Stimulated activated CD4-positive, alpha-beta T cell treated with anti-CD3 and anti-CD28 coated beads, Interleukin-1b, Interleukin-23, amount 100 ng/mL, for 24 hours (primary cell): ENCODE measurements around the gene CT45A10.
"Not testable (repeated sequence)": the region's sequence is repeated elsewhere in the genome, so short reads cannot be mapped to it uniquely, and the experiment has no call there.

Experiments used
- DNase-seq, 4 experiments: peaks; one replicate each; pipeline ENCODE4 v3.0.0-alpha.2; 2020; ENCODE audit warnings: low read depth in 4 of 4, low spot score in 1 of 4

CT45A10 gene, protein sequence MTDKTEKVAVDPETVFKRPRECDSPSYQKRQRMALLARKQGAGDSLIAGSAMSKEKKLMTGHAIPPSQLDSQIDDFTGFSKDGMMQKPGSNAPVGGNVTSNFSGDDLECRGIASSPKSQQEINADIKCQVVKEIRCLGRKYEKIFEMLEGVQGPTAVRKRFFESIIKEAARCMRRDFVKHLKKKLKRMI

DNA sequence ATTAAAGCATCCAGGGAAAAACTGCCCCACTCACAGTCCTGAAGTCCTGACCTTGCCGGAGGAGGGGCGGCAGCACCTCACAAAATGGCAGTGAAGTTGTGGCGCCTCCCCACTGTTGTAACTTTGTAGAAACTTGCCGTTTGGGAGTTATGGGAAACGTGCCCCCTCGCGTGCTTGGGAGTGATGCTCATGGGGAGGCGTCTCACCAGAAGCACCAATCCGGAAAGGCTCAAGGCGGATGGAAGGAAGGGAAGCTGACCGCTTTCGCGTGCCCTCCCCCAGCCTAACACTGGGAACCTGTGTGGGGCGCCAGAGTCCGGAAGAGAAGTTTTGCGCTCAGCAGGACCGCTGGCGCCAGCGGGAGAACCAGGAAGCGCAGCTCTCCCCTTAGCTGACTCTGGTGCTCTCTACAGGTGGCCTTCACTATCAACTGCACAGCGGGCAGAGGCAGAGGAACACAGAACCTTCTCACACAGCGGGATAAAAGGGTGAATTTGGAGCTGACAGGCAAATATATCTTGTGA lies at the start of gene CT45A10, which contains the start of gene SAGE1:
CT45A10 (minus strand) TSS at position 151 of the 524 bp plus-strand sequence. CDS start 8,100 bp downstream, outside the sequence.
SAGE1 (plus strand) TSS at position 423 of the 524 bp plus-strand sequence. CDS start 2,527 bp downstream, outside the sequence.
- DNase-seq = no peak

DNA sequence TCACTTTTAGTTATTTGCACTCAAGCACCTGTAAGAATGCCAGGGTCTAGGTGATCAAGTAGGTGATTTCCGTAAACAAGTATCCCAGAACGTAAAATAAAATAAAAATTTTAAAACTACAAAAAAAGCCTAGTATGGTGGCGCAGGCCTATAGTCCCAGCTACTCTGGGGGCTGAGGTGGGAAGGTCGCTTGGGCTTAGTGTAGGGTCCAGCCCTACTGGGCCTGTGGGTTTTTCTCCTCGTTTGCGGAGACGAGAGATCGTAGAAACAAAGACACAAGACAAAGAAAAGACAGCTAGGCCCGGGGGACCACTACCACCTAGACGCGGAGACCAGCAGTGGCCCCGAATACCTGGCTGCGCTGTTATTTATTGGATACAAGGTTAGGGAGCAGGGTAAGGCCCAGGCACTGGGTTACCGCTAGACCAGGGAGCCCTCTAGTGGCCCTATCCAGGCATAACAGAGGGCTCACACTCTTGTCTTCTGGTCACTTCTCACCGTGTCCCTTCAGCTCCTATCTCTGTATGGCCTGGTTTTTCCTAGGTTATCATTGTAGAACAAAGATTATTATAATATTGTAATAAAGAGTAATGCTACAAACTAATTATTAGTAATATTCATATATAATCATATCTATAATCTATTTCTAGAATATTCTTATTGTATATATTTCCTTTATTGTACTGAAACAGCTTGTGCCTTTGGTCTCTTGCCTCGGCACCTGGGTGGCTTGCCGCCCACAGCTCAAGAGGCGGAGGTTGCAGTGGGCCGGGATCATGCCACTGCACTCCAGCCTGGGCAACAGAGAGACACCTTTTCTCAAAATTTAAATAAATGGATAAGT lies 38.6 kb upstream of the CT45A10 start:
- DNase-seq = peak; percentile 0 to 19 (median 7)

DNA sequence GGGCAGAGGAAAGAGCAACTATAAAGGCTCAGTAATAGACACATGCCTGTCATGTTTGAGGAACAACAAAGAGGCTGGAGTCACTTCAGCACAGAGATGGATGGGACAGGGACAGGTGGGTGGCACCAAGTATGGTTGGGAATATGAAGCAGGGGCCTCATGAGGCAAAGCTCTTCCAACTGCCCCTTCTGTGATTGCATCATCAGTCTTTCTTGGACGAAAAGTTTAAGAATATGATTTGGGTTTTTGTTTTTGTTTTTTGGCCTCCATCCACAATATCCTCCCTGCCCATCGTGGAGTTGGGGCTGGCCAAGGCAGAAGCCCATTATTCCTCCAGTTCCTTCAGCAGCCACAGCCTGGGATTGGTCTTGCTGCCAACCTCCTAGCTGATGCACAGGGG lies 34.7 kb upstream of the CT45A10 start:
- DNase-seq = no peak

DNA sequence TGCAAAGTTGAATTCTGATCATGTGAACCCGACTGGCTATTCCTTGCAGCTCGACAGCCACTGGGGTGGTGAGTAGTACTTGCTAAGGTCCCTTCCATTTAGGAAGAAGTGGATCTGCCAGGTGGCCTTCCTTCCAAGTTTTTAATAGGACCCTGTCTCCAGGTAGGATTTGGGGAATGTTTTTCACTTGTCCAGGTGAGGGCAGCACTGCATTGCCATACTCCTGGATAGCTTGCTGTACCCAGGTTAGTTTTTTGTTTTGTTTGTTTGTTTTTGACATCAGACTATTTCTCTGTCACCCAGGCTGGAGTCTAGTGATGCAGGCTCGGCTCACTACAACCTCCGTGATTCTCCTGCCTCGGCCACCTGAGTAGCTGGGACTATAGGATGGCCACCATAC lies 30.1 kb upstream of the CT45A10 start:
- no peak for DNase-seq

DNA sequence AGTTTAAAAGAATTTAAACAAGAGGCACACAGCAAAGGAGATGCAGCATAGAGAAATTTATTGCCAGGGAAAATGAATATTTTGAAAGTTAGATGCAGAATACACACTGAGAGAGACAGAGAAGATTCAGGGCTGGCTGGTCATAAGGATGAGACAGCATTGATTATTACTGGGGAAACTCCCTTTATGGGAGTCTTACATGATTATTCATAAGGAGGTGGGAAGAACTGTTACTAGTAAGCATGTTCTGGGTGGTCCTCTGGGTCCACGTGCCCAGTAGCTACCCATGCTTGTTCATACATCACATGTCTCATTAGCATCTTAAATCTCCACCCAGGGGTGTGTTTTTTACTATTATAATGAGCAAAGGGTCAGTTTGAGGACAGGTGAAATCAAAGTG lies 27.3 kb upstream of the CT45A10 start:
- not testable (repeated sequence) for DNase-seq

DNA sequence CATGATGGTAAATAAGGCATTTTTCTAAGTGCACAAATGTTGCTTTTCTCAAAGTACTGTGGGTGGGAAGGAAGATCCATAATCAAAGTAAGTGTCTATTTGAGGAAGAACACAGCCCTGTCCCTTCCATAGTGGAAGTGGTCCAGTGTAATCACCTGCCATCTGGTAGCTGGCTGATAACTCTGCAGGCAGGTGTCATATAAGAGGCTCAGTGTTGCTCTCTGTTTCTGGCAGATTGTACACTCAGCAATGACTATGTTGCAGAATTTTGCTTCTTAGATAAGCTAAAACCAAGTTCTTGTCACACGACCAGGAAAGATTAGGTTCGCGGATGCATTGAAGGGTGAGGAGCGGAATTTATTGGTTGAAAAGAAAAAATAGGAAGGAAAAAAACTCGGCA lies 21.2 kb upstream of the CT45A10 start:
- no peak for DNase-seq

DNA sequence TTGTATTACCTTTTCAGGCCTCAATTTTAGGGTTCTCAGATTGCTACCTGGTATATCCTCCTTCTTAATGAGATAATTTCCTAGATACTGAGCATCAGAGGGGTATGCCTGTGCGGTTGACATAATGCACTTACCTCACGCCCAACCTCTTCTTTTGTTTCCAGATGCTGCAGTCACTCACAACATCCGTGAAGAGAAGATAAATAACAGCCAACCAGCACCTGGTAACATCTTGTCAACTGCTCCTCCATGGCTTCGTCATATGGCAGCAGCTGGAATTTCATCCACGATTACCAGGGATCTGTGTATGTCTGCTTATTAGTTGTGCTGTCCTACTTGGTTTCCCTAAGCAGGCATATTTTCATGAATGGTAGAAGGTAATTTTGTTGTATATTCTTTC lies 17.0 kb upstream of the CT45A10 start:
- no peak for DNase-seq

DNA sequence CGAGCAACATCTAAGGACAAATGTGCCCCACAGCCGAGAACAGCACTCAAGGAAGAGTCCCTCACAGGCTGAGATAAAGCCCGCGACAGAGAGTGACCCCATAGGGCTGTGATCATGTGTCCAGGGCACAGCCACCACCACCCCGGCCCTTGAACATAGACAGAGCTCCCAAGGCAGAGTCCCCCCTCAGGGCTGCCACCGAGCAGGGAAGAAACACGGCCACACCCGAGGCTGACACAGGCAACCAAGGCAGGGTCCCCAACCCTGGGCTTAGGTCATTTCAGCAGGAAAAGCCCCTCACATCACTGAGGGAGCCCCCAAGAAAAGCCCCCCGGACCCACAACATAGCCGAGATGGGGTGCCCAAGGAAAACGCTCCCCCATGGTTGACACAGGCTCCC lies 463 bp downstream of the CT45A10 start:
- no peak for DNase-seq

DNA sequence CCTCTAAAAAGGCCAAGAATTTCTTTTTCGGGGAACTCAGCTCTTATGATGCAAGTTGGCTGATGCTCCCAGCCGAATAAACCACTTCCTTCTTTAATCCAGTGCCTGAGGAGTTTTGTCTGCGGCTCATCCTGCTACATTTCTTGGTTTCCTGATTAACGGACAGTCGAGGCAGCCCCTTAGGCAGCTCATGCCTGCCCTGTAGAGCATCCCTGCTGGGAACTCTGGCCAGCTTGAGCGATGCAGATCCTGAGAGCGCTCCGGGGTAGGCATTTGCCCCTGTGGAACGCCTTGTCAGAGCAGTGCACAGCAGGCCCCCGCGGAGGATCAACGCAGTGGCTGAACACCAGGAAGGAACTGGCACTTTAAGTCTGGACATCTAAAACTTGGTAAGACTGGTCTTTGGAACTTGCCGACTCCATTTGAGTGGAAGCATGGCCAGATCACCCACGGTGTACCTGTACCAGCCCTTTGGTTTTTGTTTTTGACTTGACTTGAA lies 3.1 kb downstream of the CT45A10 start:
- no peak for DNase-seq

DNA sequence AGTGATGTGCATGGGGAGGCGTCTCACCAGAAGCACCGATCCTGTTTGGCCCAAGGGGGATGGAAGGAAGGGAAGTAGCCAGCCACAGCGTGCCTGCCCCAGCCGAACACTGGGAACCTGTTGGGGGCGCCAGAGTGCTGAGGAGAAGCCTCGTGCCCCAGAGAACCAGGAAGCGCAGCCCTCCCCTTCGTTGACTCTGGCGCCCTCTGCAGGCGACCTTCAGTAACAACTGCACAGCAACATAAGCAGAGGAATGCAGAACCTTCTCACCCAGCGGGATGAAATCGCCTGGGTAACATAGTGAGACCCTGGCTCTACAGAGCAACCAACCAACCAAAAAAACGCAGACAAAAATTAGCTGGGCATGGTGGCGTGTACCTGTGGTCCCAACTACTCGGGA lies 4.3 kb downstream of the CT45A10 start:
- peak in 2 of 4 experiments; percentile 11 to 18 for DNase-seq

DNA sequence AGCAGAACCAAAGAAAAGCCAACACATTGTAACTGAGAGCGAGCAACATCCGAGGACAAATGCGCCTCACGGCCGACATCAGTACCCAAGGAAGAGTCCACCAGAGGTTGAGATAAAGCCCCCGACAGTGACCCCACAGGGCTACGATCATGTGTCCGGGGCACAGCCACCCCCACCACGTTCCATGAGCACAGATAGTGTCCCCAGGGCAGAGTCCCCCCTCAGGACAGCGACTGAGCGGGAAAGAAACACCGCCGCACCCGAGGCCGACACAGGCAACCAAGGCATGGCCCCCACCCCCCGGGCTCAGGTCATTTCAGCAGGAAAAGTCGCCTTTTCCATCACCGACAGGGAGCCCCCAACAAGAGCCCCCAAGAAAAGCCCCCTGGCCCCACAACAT lies 5.0 kb downstream of the CT45A10 start:
- DNase-seq = not testable (repeated sequence)

DNA sequence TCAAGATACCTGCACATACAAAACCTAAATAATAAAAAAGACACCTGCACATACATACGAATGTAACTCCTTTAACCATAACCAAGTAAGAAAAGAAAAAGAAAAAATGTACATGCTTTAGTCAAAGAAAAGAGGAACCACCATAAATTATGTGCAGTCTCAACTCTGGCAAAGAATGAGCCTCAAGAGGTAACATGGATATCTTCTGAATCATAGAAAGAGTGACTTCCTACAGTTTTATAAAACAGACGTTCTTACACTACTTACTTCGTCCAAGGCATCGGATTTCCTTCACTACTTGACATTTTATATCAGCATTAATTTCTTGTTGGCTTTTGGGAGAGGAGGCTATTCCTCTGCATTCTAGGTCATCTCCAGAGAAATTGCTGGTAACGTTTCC lies 10.5 kb downstream of the CT45A10 start:
- DNase-seq = not testable (repeated sequence)

DNA sequence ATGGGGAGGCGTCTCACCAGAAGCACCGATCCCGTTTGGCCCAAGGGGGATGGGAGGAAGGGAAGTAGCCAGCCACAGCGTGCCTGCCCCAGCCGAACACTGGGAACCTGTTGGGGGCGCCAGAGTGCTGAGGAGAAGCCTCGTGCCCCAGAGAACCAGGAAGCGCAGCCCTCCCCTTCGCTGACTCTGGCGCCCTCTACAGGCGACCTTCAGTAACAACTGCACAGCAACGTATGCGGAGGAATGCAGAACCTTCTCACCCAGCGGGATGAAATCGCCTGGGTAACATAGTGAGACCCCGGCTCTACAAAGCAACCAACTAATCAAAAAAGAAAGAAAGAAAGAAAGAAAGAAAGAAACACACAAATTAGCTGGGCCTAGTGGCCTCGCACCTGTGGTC lies 21.5 kb downstream of the CT45A10 start, which contains the start of gene CT45A9:
CT45A9 (minus strand) TSS at position 101 of the 400 bp plus-strand sequence. CDS start 3,751 bp downstream, outside the sequence.
- not testable (repeated sequence) for DNase-seq

DNA sequence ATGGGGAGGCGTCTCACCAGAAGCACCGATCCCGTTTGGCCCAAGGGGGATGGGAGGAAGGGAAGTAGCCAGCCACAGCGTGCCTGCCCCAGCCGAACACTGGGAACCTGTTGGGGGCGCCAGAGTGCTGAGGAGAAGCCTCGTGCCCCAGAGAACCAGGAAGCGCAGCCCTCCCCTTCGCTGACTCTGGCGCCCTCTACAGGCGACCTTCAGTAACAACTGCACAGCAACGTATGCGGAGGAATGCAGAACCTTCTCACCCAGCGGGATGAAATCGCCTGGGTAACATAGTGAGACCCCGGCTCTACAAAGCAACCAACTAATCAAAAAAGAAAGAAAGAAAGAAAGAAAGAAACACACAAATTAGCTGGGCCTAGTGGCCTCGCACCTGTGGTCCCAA lies 38.8 kb downstream of the CT45A10 start, which contains the start of gene CT45A8:
CT45A8 (minus strand) TSS at position 101 of the 400 bp plus-strand sequence. CDS start 3,755 bp downstream, outside the sequence.
- not testable (repeated sequence) for DNase-seq

DNA sequence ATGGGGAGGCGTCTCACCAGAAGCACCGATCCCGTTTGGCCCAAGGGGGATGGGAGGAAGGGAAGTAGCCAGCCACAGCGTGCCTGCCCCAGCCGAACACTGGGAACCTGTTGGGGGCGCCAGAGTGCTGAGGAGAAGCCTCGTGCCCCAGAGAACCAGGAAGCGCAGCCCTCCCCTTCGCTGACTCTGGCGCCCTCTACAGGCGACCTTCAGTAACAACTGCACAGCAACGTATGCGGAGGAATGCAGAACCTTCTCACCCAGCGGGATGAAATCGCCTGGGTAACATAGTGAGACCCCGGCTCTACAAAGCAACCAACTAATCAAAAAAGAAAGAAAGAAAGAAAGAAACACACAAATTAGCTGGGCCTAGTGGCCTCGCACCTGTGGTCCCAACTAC lies 56.1 kb downstream of the CT45A10 start, which contains the start of gene CT45A7:
CT45A7 (minus strand) TSS at position 101 of the 400 bp plus-strand sequence. CDS start 3,747 bp downstream, outside the sequence.
- DNase-seq = not testable (repeated sequence)
